A673 (cell line): ENCODE data around the gene DLX2. TPM values are rescaled to one million over a fixed set of nuclear protein-coding genes. Genes with fewer than 3 reads are reported as not detected.
A peak's percentile ranks its signal among the peaks of the same experiment; 100 is the strongest.

Experiments used
- BruUV-seq: library from RNA; stranded (reverse); fragments of 400-500 nt; replicated peaks from 2 replicates; lab custom pipeline; 2021; lab: Mats Ljungman, UMichigan
- CTCF ChIA-PET: fragments of 300-600 bp; sonication (Branson Sonifier 250); formaldehyde crosslinking; loops from one replicate; lab custom pipeline; 2022; ENCODE audit warnings: antibody characterized with exemption; lab: Charles Lee
- POLR2A ChIA-PET: fragments of 300-600 bp; sonication (Branson Sonifier 250); formaldehyde crosslinking; loops from one replicate; lab custom pipeline; 2022; ENCODE audit warnings: antibody characterized with exemption; ENCODE audit not compliant: low non-redundant PET; lab: Charles Lee
- DNase-seq: peaks from one replicate; pipeline ENCODE4 v3.0.0-alpha.2; 2015; ENCODE audit warnings: low spot score
- H3K27ac ChIP-seq: fragments of 200-600 bp; sonication (generic); 2 replicates; pipeline ENCODE4 v1.5.1; 2016; ENCODE audit warnings: mixed run types, low read depth, mild to moderate bottlenecking, mixed read lengths, antibody characterized with exemption, low read length; ENCODE audit not compliant: poor library complexity, severe bottlenecking
- H3K27me3 ChIP-seq: fragments of 200-600 bp; sonication (generic); replicated peaks from 2 replicates; pipeline ENCODE4 v1.6.1; 2017; ENCODE audit warnings: mixed run types, low read depth, mild to moderate bottlenecking, mixed read lengths, antibody characterized with exemption, low read length; ENCODE audit not compliant: insufficient read depth, poor library complexity
- H3K36me3 ChIP-seq: fragments of 200-600 bp; sonication (generic); 2 replicates; pipeline ENCODE4 v1.6.1; 2016; ENCODE audit warnings: mixed run types, mild to moderate bottlenecking, mixed read lengths, antibody characterized with exemption, low read length; ENCODE audit not compliant: insufficient read depth, poor library complexity, severe bottlenecking
- H3K4me1 ChIP-seq: fragments of 200-600 bp; sonication (generic); 2 replicates; pipeline ENCODE4 v1.6.1; 2017; ENCODE audit warnings: mixed run types, mild to moderate bottlenecking, mixed read lengths, antibody characterized with exemption, low read length; ENCODE audit not compliant: insufficient read depth, poor library complexity, severe bottlenecking
- H3K4me3 ChIP-seq: fragments of 200-600 bp; sonication (generic); 2 replicates; pipeline ENCODE4 v1.5.1; 2016; ENCODE audit warnings: low read depth, mixed run types, mild to moderate bottlenecking, mixed read lengths, low read length; ENCODE audit not compliant: poor library complexity, severe bottlenecking
- H3K9me3 ChIP-seq: fragments of 200-600 bp; sonication (generic); 2 replicates; pipeline ENCODE4 v1.6.1; 2016; ENCODE audit warnings: mixed run types, low read depth, mild to moderate bottlenecking, mixed read lengths, antibody characterized with exemption, low read length; ENCODE audit not compliant: poor library complexity, severe bottlenecking
- CTCF ChIP-seq: fragments of 300-800, 200-600 bp; sonication (generic); conservative IDR thresholded peaks from 2 replicates; pipeline ENCODE4 v1.5.1; 2017; ENCODE audit warnings: low read depth, mild to moderate bottlenecking, antibody characterized with exemption, low read length, moderate library complexity, mixed read lengths
- EZH2 ChIP-seq: fragments of 200-600 bp; sonication (generic); IDR thresholded peaks from 2 replicates; pipeline ENCODE4 v1.6.1; 2017; ENCODE audit warnings: borderline replicate concordance, low read depth, mild to moderate bottlenecking, mixed read lengths, antibody characterized with exemption, low read length; ENCODE audit not compliant: poor library complexity, severe bottlenecking
- intact Hi-C: fragments of 100-400 bp; cut with micrococcal nuclease; formaldehyde crosslinking; loops from one replicate; pipeline ENCODE4 v1.10.0; 2022; ENCODE audit not compliant: unreplicated experiment
- total RNA-seq: library from RNA; stranded (reverse); gene quantifications from 2 replicates; pipeline ENCODE4 v1.2.3, GENCODE V29; 2021

The DLX2 gene
- total RNA-seq, 1 experiment from 2014 or later = 20.4 TPM

- intact Hi-C loops = no loop called here
- Histone ChIP-seq H3K27me3 (no peaks in the 10 kb centered on the region), H3K4me1 (peaks cover 58% of the 10 kb centered on the region), H3K9me3 (no peaks in the 10 kb centered on the region), H3K36me3 (no peaks in the 10 kb centered on the region), H3K27ac (peak overlapping the region; percentile 96), H3K4me3 (peak overlapping the region; percentile 69)
- ChIA-PET POLR2A (interaction anchor here (0.7 kb wide), 1 partner anchor 73 kb away, joined by 3 read pairs; no protein-coding TSS in a partner anchor), CTCF (interaction anchor here (0.6 to 1.2 kb wide), 8 partner anchors 9 to 523 kb away, joined by 3 to 8 read pairs (median 4); partner anchors contain the start of gene DLX1)
- TF ChIP-seq CTCF = no peak
- no peak for TF ChIP-seq EZH2
- BruUV-seq = no TSS peak
- DNase-seq = peak; percentile 91
These were observed 7.4 kb downstream of the DLX2 start for GRCh38 chr2:172095146-172095904.

- CTCF ChIA-PET = interaction anchor here (1.2 kb wide), 1 partner anchor 12 kb away, joined by 8 read pairs; no protein-coding TSS in a partner anchor
- TF ChIP-seq EZH2 = no peak
- no peak for TF ChIP-seq CTCF
- POLR2A ChIA-PET = no interaction called here
- BruUV-seq = no TSS peak
- Histone ChIP-seq H3K4me1 (peaks cover 56% of the 10 kb centered on the region), H3K4me3 (peak overlapping the region; percentile 69), H3K9me3 (no peaks in the 10 kb centered on the region), H3K27me3 (no peaks in the 10 kb centered on the region), H3K27ac (peak overlapping the region; percentile 96), H3K36me3 (no peaks in the 10 kb centered on the region)
- intact Hi-C loops = loop anchor here (5.0 kb wide), 2 partner anchors 57 to 92 kb away; no protein-coding TSS in a partner anchor
- peak; percentile 82 for DNase-seq
These were observed 8.2 kb downstream of the DLX2 start for GRCh38 chr2:172094294-172095145.
